ENCODE measurements around the gene RAD51B. TPM values are rescaled to one million over a fixed set of nuclear protein-coding genes. Genes with fewer than 3 reads are reported as not detected.
A peak's percentile ranks its signal among the peaks of the same experiment; 100 is the strongest.

RAD51B gene
- total RNA-seq, 3 donors from 2014 or later: 10.6 to 77.6 (median 33.8) TPM

DNA sequence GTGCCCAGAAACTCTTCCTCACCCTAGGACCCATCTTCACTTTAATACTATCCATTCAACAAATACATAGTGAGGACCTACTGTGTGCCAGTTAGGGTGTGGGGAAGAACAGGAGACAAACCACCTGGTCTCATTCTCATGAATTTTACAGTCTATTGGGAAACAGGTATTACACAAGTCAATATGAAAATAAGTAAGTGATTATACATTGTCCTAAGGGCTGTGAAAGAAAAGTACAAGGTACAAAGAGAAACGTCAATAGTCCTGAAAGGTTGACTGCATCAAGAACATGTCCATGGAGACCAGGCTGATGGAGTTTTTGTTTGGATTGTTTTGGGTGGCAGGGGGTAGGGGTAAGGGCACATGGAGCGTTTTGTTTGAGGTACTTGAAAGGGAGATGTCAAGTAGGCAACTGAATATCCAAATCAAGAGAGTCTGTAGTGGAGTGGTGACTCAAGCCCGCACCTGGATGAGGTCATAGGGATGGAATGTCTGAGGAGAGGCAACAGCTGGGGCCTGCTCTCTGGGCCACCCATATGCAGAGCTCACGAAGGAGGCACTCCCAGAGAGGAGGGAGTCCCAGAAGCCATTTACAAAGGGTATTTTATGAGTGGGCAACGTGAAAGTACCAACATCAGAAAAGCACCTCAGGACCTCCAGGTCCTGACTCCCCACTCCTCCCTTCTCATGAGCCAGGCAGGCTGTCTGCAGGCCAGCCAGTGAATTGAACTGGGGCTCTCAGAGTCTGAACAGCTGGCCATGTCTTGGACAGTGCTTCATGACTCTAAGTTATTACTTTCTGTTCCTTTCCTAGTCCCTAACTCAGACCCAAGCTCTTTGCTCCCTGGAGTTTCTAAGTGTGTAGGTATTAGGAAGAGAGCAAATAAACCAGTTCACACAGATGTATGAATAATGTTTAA is 701.3 kb downstream of the RAD51B start:
- peaks cover 0 to 12% of the 10 kb centered on the region in 2 donors for H3K4me1 ChIP-seq
- intact Hi-C loops (cut with DNase I; ENCODE audit: low total_unique reads): no loop called here
- H3K27ac ChIP-seq: peak overlapping the region; percentile 80 to 87
- TF ChIP-seq POLR2AphosphoS5 (IDR thresholded peaks at IDR 0.05) (no peak), POLR2A (IDR thresholded peaks at IDR 0.05) (no peak)
- TF ChIP-seq, protein P1, sequence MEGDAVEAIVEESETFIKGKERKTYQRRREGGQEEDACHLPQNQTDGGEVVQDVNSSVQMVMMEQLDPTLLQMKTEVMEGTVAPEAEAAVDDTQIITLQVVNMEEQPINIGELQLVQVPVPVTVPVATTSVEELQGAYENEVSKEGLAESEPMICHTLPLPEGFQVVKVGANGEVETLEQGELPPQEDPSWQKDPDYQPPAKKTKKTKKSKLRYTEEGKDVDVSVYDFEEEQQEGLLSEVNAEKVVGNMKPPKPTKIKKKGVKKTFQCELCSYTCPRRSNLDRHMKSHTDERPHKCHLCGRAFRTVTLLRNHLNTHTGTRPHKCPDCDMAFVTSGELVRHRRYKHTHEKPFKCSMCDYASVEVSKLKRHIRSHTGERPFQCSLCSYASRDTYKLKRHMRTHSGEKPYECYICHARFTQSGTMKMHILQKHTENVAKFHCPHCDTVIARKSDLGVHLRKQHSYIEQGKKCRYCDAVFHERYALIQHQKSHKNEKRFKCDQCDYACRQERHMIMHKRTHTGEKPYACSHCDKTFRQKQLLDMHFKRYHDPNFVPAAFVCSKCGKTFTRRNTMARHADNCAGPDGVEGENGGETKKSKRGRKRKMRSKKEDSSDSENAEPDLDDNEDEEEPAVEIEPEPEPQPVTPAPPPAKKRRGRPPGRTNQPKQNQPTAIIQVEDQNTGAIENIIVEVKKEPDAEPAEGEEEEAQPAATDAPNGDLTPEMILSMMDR (IDR thresholded peaks at IDR 0.05): no peak
- no peaks in the 10 kb centered on the region for H3K9me3 ChIP-seq
- peak in 1 of 2 donors; percentile 78 for DNase-seq (ENCODE audit: low spot score in 2 of 2)
- H3K4me3 ChIP-seq: no peak overlapping the region
- H3K36me3 ChIP-seq: no peaks in the 10 kb centered on the region
- no peaks in the 10 kb centered on the region for H3K27me3 ChIP-seq

DNA sequence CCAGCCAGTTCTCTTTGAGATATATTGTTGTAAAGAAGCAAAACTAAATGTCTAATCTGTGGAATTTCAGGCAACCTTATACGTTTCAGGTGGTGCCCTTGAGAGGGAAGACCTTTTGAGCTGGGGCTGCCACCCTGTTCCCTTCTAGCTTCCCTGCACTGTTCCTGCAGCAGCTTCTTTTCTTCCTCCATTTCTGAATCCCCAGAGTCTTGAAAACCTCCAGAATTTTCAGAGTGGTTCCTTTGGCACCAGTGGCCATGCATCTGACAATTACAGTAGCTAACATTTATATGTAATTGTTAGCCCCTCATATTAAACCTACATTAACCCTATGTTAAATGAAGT is 702.0 kb downstream of the RAD51B start:
- no peaks in the 10 kb centered on the region for H3K27me3 ChIP-seq
- DNase-seq (ENCODE audit: low spot score in 2 of 2): no peak
- H3K27ac ChIP-seq: peak overlapping the region; percentile 80 to 87
- TF ChIP-seq POLR2AphosphoS5 (IDR thresholded peaks at IDR 0.05): no peak
- no peak for TF ChIP-seq POLR2A (IDR thresholded peaks at IDR 0.05)
- TF ChIP-seq, protein P1 (IDR thresholded peaks at IDR 0.05): no peak
- no peak overlapping the region for H3K4me3 ChIP-seq
- H3K36me3 ChIP-seq: no peaks in the 10 kb centered on the region
- H3K9me3 ChIP-seq: no peaks in the 10 kb centered on the region
- H3K4me1 ChIP-seq: peaks cover 0 to 12% of the 10 kb centered on the region in 2 donors
- intact Hi-C loops (cut with DNase I; ENCODE audit: low total_unique reads): no loop called here

DNA sequence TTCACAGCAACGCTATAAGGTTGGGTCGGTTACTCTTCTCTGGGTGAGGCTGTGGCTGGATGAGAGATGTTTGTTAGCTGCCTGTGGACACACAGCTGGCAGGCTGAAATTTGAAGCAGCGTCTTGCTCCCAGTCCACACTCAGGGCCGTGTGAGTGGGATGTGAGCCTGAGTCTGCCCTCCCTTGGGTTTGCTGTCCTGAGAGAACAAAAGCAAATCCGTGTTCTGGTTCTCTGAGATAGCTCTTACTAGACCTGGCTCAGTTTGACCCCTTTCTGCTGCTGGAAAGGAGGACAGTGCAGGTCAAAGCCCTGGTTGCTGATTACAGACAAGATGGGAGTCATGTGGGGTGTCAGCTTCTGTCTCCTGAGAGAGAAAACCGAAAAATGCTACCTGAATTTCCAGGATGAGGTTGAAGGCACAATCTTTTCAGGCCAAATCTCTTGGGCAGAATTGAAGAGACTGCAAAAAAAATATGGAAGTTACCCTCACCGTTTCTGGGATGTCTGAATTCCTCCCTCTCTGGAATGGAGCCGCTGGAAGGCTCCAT is 702.5 kb downstream of the RAD51B start:
- H3K4me3 ChIP-seq: no peak overlapping the region
- no peaks in the 10 kb centered on the region for H3K9me3 ChIP-seq
- no peaks in the 10 kb centered on the region for H3K27me3 ChIP-seq
- intact Hi-C loops (cut with DNase I; ENCODE audit: low total_unique reads): no loop called here
- no peak for DNase-seq (ENCODE audit: low spot score in 2 of 2)
- TF ChIP-seq, protein P1 (IDR thresholded peaks at IDR 0.05): no peak
- peak overlapping the region; percentile 80 to 87 for H3K27ac ChIP-seq
- no peaks in the 10 kb centered on the region for H3K36me3 ChIP-seq
- H3K4me1 ChIP-seq: peaks cover 0 to 12% of the 10 kb centered on the region in 2 donors

DNA sequence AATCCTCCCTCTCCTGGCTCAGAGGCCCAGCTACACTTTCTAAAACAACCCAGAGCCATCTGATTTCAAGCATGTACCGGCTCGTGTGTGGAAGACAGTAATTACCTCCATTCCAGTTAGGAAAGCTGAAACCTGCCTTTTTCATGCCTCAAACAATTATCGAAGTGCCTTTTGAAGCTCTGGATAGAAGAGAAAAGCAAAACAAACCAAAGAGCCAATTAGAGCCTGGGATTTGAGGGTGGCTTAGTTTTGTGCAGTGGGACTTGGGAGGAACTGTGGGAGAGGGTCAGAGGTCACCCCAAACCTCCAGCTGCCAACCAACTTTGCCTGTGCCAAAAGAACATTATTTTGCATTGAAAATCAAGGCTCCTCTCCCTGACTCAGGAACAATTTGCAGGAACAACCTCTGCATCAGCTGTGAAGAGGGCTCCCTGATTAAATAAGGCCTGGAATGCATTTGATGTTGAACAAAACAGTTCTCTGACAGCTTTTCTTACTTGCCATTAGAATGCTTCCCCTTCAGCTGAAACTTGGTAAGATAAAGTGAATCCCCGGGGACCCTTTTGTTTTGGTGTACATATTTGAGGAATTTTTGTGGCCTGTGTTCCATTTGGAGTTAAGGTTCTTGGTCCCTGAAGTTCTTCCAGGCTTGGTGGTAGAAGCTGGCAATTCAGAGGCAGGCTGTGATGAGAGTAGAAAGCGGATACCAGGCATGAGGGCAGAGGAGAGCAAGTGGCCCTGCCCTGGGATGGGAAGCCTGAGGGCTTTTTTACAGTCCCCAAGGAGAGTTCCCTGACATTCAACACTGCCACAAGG is 703.1 kb downstream of the RAD51B start:
- no peak for DNase-seq (ENCODE audit: low spot score in 2 of 2)
- peak overlapping the region; percentile 80 to 87 for H3K27ac ChIP-seq
- TF ChIP-seq POLR2A (IDR thresholded peaks at IDR 0.05) (no peak), POLR2AphosphoS5 (IDR thresholded peaks at IDR 0.05) (no peak)
- TF ChIP-seq, protein P1 (IDR thresholded peaks at IDR 0.05): no peak
- peaks cover 0 to 16% of the 10 kb centered on the region in 2 donors for H3K4me1 ChIP-seq
- H3K36me3 ChIP-seq: no peaks in the 10 kb centered on the region
- no peak overlapping the region for H3K4me3 ChIP-seq
- no peaks in the 10 kb centered on the region for H3K27me3 ChIP-seq
- intact Hi-C loops (cut with DNase I; ENCODE audit: low total_unique reads): no loop called here
- no peaks in the 10 kb centered on the region for H3K9me3 ChIP-seq

DNA sequence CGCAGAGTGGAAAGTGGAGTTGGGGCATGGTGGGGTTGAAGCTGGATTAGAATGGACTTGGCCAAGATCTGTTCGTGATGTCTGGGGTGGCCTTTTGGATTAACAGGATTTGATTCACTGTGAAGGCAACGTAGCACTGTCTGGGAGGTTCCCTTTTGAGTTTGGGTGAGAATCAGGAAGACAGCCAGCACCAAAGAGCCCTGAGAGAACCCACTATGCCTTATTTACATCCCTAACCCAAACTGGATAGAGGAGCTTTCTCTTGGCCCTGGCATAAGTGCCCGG is 703.7 kb downstream of the RAD51B start:
- Histone ChIP-seq H3K9me3 (no peaks in the 10 kb centered on the region), H3K27me3 (no peaks in the 10 kb centered on the region), H3K36me3 (no peaks in the 10 kb centered on the region), H3K4me1 (peaks cover 0 to 19% of the 10 kb centered on the region in 2 donors), H3K4me3 (no peak overlapping the region), H3K27ac (peak overlapping the region; percentile 80 to 87)
- intact Hi-C loops (cut with DNase I; ENCODE audit: low total_unique reads): no loop called here
- no peak for TF ChIP-seq POLR2AphosphoS5 (IDR thresholded peaks at IDR 0.05)
- no peak for TF ChIP-seq POLR2A (IDR thresholded peaks at IDR 0.05)
- TF ChIP-seq, protein P1 (IDR thresholded peaks at IDR 0.05): no peak
- no peak for DNase-seq (ENCODE audit: low spot score in 2 of 2)
